Measurements from ENCODE around the gene ABT1.

GRCh38 chr6:26623339-26623859 lies 26.6 kb downstream of the ABT1 start:
- TF ChIP-seq CTCF (IDR thresholded peaks at IDR 0.05) (no peak), POLR2A (IDR thresholded peaks at IDR 0.05) (no peak)
